NCI-H2196 (cell line): ENCODE measurements around the gene RDH16.
"Not testable (repeated sequence)": the region's sequence is repeated elsewhere in the genome, so short reads cannot be mapped to it uniquely, and the experiment has no call there.

Source experiments
- DNase-seq: peaks from one replicate; lab custom pipeline; 2025; ENCODE audit not compliant: unreplicated experiment; lab: John Stamatoyannopoulos, UW

Gene RDH16

GRCh38 chr12:56954958-56955355 is 2.5 kb downstream of the RDH16 start:
- DNase-seq, result no peak

DNA sequence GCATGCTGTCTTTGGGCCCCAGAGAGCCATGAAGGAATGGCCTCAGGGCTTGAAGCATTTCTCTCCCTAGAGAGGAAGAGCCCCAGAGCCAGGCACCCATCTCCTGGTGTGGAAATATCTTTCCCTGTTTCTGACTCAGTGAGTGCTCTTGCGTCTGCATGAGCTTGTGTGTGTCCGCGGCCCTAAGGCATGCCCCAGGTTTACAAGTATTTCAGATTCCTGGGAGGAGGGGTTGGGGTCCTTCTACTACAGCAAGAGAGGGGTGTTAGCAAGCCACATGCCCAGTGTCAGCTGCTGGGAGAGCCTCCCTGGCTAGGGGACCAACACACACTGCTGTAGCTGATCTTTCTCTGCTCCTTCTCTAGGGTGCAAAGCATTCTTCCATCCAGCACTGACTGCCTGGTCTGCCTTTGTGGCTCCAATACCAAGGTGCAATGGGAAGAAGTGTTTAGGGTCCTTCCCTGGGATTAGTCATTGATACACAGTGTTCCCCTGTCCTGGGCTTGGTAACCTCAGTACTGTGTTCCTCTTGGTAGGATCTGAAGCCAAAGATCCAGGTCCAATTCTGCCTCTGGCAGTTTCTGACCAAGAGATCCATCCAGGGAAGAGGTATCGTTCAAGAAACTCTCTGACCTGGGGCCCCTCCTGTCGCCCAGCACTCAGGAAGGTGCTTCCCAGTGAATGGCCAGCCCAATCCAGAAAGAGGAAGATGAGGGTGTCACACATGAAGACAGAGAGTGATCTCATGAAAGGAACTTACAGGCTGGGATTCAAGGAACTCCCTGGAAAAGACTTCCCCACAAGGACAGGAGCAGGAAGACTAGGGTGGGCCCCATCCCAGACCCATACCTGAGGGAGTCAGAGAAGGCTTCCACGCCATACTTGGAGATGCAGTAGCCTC is 3.1 kb downstream of the RDH16 start:
- DNase-seq, result no peak

GRCh38 chr12:56953314-56953713 is 4.1 kb downstream of the RDH16 start:
- no peak for DNase-seq

GRCh38 chr12:56951582-56952339 is 5.6 kb downstream of the RDH16 start:
- no peak for DNase-seq

DNA sequence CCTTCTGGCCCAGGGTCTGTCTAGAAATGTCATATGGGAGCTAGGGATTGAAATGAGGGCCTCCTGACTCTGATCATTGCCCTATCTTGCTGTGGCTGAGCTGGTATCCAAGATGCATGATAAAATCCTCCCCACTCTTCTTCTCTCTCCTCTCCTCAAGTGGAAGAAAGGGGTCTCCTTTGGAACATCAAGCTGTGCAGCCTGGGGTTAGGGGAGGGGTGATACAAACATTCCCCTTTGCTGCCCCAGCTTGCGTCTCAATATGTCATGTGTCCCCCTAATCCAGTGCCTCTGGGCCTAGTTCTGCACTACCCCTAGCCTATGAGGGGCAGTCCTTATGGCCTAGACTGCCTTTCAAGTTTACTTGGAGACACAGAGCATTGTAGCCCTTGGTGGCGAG is 8.5 kb downstream of the RDH16 start:
- no peak for DNase-seq

GRCh38 chr12:56948457-56948777 is 9.0 kb downstream of the RDH16 start:
- no peak for DNase-seq

DNA sequence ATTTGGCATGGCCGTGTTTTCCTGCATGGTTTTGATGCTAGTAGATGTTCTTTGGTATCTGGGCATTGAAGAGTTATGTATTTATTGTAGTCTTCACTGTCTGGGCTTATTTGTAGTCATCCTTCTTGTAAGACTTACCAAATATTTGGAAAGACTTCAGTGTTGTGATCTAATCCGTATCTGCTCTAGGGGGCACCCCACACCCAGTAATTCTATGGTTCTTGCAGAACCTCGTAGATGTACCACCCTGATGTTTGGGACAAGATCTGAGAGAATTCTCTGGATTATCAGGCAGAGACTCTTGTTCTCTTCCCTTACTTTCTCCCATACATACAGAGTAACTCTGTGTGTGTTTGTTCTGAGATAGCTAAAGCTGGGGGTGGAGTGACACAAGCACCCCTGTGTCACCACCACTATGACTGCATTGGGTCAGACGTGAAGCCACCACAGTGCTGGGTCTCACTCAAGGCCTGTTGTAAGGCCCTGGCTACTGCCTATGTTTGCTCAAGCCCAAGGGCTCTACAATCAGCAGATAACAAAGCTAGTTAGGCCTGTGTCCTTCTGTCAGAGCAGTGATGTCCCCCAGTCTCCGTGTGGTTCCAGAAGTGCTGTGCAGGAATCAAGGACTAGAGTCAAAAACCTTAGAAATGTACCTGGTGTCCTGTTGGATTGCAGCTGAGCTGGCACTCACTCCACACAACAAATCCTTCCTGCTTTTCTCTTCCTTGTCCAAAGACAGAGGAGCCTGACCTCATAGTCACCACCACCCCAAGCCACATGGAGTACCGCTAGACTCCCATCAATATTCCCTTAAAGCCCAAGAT is 9.6 kb downstream of the RDH16 start:
- no peak for DNase-seq

GRCh38 chr12:56943878-56944277 is 13.5 kb downstream of the RDH16 start:
- DNase-seq, result no peak

DNA sequence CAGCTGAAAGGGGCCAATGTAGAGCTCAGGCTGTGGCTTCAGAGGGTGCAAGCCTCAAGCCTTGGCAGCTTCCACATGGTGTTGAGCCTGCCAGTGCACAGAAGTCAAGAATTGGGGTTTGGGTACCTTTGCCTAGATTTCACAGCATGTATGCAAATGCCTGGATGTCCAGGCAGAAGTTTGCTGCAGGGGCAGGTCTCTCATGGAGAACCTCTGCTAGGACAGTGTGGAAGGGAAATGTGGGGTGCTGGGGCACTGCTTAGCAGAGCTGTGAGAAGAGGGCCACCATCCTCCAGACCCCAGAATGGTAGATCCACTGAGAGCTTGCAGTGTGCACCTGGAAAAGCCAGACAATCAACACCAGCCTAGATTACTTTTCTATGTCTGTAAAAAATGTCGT is 14.0 kb downstream of the RDH16 start:
- not testable (repeated sequence) for DNase-seq

GRCh38 chr12:56941299-56942017 is 15.9 kb downstream of the RDH16 start:
- no peak for DNase-seq

- not testable (repeated sequence) for DNase-seq
Measured at GRCh38 chr12:56940942-56941298, 16.5 kb downstream of the RDH16 start.

- no peak for DNase-seq
Measured at GRCh38 chr12:56935752-56936151, 21.7 kb downstream of the RDH16 start.

- DNase-seq, result no peak
Measured at GRCh38 chr12:56935157-56935556, 22.3 kb downstream of the RDH16 start.

- DNase-seq, result no peak
Measured at GRCh38 chr12:56933826-56934625, 23.4 kb downstream of the RDH16 start, which contains the start of gene SDR9C7. Gene SDR9C7 (minus strand): TSS chr12:56934408. CDS start chr12:56934261, 147 bp downstream.

- DNase-seq, result no peak
Measured at GRCh38 chr12:56932867-56933266, 24.5 kb downstream of the RDH16 start.

DNA sequence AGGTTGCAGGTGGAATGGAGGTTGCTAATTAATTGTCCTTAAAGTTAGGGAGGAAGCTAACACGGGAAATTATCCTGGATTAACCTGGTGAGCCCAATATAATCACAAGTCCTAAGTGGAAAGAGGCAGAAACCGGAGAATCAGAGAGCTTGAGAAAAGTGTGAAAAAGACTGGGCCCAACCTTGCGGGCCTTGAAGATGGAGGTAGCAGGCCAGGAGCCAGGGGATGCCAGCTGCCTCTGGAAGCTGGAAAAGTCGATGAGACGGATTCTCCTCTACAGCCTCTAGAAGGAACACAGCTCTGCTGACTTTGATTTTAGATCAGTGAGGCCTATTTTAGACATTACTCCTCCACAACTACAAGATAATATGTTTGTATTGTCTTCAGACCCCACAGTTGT is 25.3 kb downstream of the RDH16 start:
- no peak for DNase-seq

- DNase-seq, result no peak
Measured at GRCh38 chr12:56931474-56931978, 25.9 kb downstream of the RDH16 start.

DNA sequence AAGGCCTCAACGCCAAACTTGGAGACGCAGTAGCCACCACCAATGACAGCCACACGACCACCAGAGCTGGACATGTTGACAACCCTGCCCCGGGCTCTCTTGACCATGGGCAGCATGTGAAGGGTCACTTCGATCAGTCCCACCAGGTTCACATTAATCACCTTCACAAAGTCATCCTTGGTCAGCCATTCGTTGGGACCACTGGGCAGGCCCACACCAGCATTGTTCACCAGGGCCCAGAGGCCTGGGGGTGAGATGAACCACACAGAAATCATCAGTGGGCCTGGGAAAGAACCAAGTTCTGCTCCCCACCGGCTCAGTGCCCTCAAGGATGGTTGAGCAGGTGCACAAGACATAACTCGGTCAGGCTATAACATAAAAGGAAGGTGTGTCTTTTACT is 27.2 kb downstream of the RDH16 start:
- DNase-seq, result no peak

DNA sequence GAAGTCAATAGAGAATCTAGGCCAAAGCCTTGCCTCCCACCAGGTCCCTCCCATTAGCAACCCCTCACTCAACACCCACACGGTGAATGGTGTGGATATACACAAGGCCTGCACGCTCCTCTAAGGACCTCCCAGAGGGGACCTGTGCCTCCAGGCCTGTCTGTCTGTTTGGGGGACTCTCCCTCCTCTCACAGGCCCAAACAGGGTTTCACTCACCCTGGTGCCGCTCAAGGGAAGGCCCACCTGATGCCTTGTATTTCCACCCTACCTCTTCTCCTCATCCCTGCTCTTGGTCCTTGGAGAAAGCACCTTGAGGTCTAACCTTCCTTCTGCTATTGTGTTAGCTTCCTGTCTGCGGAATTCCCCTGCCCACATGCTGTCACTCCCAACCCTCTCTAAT is 27.6 kb downstream of the RDH16 start:
- no peak for DNase-seq

GRCh38 chr12:56928262-56928661 is 29.1 kb downstream of the RDH16 start:
- no peak for DNase-seq
